HepG2 (cell line): ENCODE measurements around the gene B9D2. TPM values are rescaled to one million over a fixed set of nuclear protein-coding genes. Genes with fewer than 3 reads are reported as not detected.

Experiments used
- CHD2 ChIP-seq: IDR thresholded peaks from 2 replicates; pipeline ENCODE4 v1.6.1; 2011; ENCODE audit warnings: low read depth, low read length, improper control_type of control experiment
- ELF3 ChIP-seq: IDR thresholded peaks from 2 replicates; pipeline ENCODE4 v1.6.1; 2016; ENCODE audit warnings: missing genetic modification reagents, missing compliant biosample characterization
- ETV5 ChIP-seq: IDR thresholded peaks from 2 replicates; pipeline ENCODE4 v1.6.1; 2018; ENCODE audit warnings: missing biosample characterization, missing genetic modification reagents, inconsistent platforms, borderline replicate concordance
- HNRNPL ChIP-seq: fragments of 200-400 bp; formaldehyde crosslinking; IDR thresholded peaks from 2 replicates; pipeline ENCODE4 v1.6.1; 2017; ENCODE audit warnings: mild to moderate bottlenecking, low read depth, low read length
- KAT7 ChIP-seq: IDR thresholded peaks from 2 replicates; pipeline ENCODE4 v1.6.1; 2018; ENCODE audit warnings: borderline replicate concordance, missing compliant biosample characterization
- MXD4 ChIP-seq: IDR thresholded peaks from 2 replicates; pipeline ENCODE4 v1.6.1; 2016; ENCODE audit warnings: mild to moderate bottlenecking, missing biosample characterization, missing genetic modification reagents
- NFRKB ChIP-seq: fragments of 450-650 bp; IDR thresholded peaks from 2 replicates; pipeline ENCODE4 v1.6.1; 2017
- PAX8 ChIP-seq: sonication (generic); formaldehyde crosslinking; IDR thresholded peaks from 2 replicates; pipeline ENCODE4 v1.8.0; 2022; ENCODE audit warnings: mild to moderate bottlenecking, missing genetic modification reagents, borderline replicate concordance
- PHF8 ChIP-seq: sonication (generic); formaldehyde crosslinking; IDR thresholded peaks from 2 replicates; pipeline ENCODE4 v1.5.0; 2020; ENCODE audit warnings: missing genetic modification reagents
- SALL1 ChIP-seq: sonication (generic); formaldehyde crosslinking; IDR thresholded peaks from 2 replicates; pipeline ENCODE4 v1.8.0; 2022; ENCODE audit warnings: mild to moderate bottlenecking, missing genetic modification reagents
- SIN3B ChIP-seq: fragments of 150-350 bp; IDR thresholded peaks from 2 replicates; pipeline ENCODE4 v1.6.1; 2014; ENCODE audit warnings: low read length
- SIX4 ChIP-seq: sonication (generic); formaldehyde crosslinking; IDR thresholded peaks from 2 replicates; pipeline ENCODE4 v1.4.0; 2020; ENCODE audit warnings: missing genetic modification reagents
- SPEN ChIP-seq: sonication (generic); formaldehyde crosslinking; IDR thresholded peaks from 2 replicates; pipeline ENCODE4 v1.5.1; 2020; ENCODE audit warnings: low read depth, mild to moderate bottlenecking, missing genetic modification reagents
- ZNF225 ChIP-seq: sonication (generic); formaldehyde crosslinking; IDR thresholded peaks from 2 replicates; pipeline ENCODE4 v1.4.0; 2020; ENCODE audit warnings: mild to moderate bottlenecking, missing genetic modification reagents
- ZNF350 ChIP-seq: sonication (generic); formaldehyde crosslinking; IDR thresholded peaks from 2 replicates; pipeline ENCODE4 v1.4.0; 2020; ENCODE audit warnings: mild to moderate bottlenecking, low read depth, missing genetic modification reagents, borderline replicate concordance
- ZNF674 ChIP-seq: sonication (generic); formaldehyde crosslinking; IDR thresholded peaks from 2 replicates; pipeline ENCODE4 v1.5.0; 2020; ENCODE audit warnings: low read depth, mild to moderate bottlenecking, missing genetic modification reagents
- ZNF788 ChIP-seq: sonication (generic); formaldehyde crosslinking; IDR thresholded peaks from 2 replicates; pipeline ENCODE4 v1.5.0; 2020; ENCODE audit warnings: mild to moderate bottlenecking, missing genetic modification reagents, borderline replicate concordance
- polyA plus RNA-seq, 8 experiments: library from polyadenylated mRNA; depleted of rRNA in 3 of 8; stranded (reverse) in 7 of 8; unstranded in 1 of 8; fragments of >200 nt; fragmentation: Illumina TruSeq in 4 of 8; extraction: Trizol in 4 of 8; gene quantifications; 2 replicates each; pipeline versions ENCODE4 v1.2.1 to v1.2.3, GENCODE V29; 2011 to 2016; ENCODE audit warnings: low read depth in 4 of 8, missing spikeins in 1 of 8, mixed read lengths in 1 of 8; ENCODE audit not compliant: insufficient read depth in 1 of 8
- total RNA-seq, 5 experiments: library from RNA; depleted of rRNA; stranded (reverse); fragments of >200 nt; fragmentation: Illumina TruSeq; extraction: Trizol; gene quantifications; 2 replicates each; pipeline ENCODE4 v1.2.3, GENCODE V29; 2016; ENCODE audit warnings: low read depth in 1 of 5
- TF ChIP-seq, protein P1 (sequence below): sonication (generic); formaldehyde crosslinking; conservative IDR thresholded peaks from 2 replicates; pipeline ENCODE4 v1.4.0; 2020; ENCODE audit warnings: mild to moderate bottlenecking, missing genetic modification reagents, moderate library complexity
- TF ChIP-seq, protein P2 (sequence below): sonication (generic); formaldehyde crosslinking; IDR thresholded peaks from 2 replicates; pipeline ENCODE4 v1.4.0; 2020; ENCODE audit warnings: missing genetic modification reagents
- TF ChIP-seq, protein P3 (sequence below): sonication (generic); formaldehyde crosslinking; IDR thresholded peaks from 2 replicates; pipeline ENCODE4 v1.4.0; 2020; ENCODE audit warnings: mild to moderate bottlenecking, low read depth, missing genetic modification reagents

Gene B9D2
- total and polyA plus RNA-seq, 2 of the 13 experiments (the other 11 are each of a cell fraction or from before 2014, with no cell fraction given) = 3.1 to 4.4 TPM

DNA sequence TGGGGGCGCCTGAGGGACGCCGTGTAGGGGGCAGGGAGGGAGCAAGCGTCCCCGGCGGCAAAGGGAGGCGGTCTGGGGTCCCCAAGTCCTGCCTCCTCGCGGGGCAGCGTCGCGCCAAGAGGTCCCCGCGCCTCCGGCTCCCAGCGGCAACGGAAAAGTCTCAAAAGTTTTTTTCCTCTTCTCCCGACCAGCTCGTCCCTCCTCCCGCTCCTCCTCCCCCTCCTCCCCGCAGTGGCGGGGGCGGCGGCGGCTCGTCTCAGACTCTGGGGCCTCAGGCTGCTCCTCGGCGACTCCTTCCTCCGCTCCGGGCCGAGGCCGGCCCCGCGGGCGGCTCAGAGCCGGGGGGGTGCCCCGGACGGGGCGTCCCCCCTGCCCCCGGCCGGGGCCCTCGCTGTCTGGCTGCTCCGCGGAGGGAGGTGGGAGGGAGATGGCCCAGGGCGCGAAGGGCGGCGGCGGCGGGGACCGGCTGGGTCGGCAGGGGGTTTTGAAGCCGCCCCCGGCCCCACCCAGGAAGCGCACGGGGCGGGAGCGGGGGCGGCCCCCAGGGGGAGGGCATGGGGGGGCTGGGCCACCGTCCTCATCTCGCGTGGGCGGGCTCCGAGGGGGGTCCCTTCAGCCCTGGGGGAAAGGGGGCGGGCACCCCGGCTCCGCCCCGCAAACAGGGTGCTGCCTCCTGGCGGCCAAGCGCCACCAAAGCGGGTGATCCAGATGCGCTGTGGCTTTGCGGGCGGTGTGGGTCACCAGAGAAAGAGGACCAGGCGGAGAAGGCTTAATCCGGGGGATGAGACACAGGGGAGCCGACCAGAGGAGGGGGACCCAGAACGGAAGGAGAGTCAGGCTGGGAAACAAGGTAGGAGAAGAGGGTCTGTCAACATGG lies 10.2 kb downstream of the B9D2 start, which contains the start of gene TGFB1 (continued):
- TF ChIP-seq, protein P1, sequence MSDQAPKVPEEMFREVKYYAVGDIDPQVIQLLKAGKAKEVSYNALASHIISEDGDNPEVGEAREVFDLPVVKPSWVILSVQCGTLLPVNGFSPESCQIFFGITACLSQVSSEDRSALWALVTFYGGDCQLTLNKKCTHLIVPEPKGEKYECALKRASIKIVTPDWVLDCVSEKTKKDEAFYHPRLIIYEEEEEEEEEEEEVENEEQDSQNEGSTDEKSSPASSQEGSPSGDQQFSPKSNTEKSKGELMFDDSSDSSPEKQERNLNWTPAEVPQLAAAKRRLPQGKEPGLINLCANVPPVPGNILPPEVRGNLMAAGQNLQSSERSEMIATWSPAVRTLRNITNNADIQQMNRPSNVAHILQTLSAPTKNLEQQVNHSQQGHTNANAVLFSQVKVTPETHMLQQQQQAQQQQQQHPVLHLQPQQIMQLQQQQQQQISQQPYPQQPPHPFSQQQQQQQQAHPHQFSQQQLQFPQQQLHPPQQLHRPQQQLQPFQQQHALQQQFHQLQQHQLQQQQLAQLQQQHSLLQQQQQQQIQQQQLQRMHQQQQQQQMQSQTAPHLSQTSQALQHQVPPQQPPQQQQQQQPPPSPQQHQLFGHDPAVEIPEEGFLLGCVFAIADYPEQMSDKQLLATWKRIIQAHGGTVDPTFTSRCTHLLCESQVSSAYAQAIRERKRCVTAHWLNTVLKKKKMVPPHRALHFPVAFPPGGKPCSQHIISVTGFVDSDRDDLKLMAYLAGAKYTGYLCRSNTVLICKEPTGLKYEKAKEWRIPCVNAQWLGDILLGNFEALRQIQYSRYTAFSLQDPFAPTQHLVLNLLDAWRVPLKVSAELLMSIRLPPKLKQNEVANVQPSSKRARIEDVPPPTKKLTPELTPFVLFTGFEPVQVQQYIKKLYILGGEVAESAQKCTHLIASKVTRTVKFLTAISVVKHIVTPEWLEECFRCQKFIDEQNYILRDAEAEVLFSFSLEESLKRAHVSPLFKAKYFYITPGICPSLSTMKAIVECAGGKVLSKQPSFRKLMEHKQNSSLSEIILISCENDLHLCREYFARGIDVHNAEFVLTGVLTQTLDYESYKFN (CRISPR knock-in tag) = peak; percentile 50; the same call in 1 of the 2 replicates
- 0 out of 2 replicates have a peak, but pooled peaks have one; percentile 6 for TF ChIP-seq MXD4 (CRISPR knock-in tag)
- TF ChIP-seq ZNF788 (CRISPR knock-in tag) = peak; percentile 51; the same call in 1 of the 2 replicates
- TF ChIP-seq PHF8 (CRISPR knock-in tag) = peak; percentile 15
- 0 out of 2 replicates have a peak, but pooled peaks have one; percentile 25 for TF ChIP-seq HNRNPL
- TF ChIP-seq ZNF674 (CRISPR knock-in tag) = no peak
- no peak for TF ChIP-seq SIX4 (CRISPR knock-in tag)
- TF ChIP-seq ZNF225 (CRISPR knock-in tag) = no peak
- TF ChIP-seq, protein P2, sequence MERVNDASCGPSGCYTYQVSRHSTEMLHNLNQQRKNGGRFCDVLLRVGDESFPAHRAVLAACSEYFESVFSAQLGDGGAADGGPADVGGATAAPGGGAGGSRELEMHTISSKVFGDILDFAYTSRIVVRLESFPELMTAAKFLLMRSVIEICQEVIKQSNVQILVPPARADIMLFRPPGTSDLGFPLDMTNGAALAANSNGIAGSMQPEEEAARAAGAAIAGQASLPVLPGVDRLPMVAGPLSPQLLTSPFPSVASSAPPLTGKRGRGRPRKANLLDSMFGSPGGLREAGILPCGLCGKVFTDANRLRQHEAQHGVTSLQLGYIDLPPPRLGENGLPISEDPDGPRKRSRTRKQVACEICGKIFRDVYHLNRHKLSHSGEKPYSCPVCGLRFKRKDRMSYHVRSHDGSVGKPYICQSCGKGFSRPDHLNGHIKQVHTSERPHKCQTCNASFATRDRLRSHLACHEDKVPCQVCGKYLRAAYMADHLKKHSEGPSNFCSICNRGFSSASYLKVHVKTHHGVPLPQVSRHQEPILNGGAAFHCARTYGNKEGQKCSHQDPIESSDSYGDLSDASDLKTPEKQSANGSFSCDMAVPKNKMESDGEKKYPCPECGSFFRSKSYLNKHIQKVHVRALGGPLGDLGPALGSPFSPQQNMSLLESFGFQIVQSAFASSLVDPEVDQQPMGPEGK (CRISPR knock-in tag) = peak; percentile 98
- TF ChIP-seq NFRKB = no peak
- TF ChIP-seq SALL1 (CRISPR knock-in tag) = peak; percentile 28; the same call in 1 of the 2 replicates
- TF ChIP-seq SPEN (CRISPR knock-in tag) = peak; percentile 45; the same call in 1 of the 2 replicates
- TF ChIP-seq ETV5 (CRISPR knock-in tag) = peak; percentile 63; the same call in 1 of the 2 replicates
- TF ChIP-seq ELF3 (CRISPR knock-in tag) = peak; percentile 13; the same call in 1 of the 2 replicates
- peak; percentile 62; the same call in 1 of the 2 replicates for TF ChIP-seq ZNF350 (CRISPR knock-in tag)
- no peak for TF ChIP-seq PAX8 (CRISPR knock-in tag)
- TF ChIP-seq, protein P3, sequence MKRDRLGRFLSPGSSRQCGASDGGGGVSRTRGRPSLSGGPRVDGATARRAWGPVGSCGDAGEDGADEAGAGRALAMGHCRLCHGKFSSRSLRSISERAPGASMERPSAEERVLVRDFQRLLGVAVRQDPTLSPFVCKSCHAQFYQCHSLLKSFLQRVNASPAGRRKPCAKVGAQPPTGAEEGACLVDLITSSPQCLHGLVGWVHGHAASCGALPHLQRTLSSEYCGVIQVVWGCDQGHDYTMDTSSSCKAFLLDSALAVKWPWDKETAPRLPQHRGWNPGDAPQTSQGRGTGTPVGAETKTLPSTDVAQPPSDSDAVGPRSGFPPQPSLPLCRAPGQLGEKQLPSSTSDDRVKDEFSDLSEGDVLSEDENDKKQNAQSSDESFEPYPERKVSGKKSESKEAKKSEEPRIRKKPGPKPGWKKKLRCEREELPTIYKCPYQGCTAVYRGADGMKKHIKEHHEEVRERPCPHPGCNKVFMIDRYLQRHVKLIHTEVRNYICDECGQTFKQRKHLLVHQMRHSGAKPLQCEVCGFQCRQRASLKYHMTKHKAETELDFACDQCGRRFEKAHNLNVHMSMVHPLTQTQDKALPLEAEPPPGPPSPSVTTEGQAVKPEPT (CRISPR knock-in tag) = 0 out of 2 replicates have a peak, but pooled peaks have one; percentile 2
- no peak for TF ChIP-seq SIN3B
- peak; percentile 71; the same call in 1 of the 2 replicates for TF ChIP-seq CHD2
- TF ChIP-seq KAT7 (CRISPR knock-in tag) = 0 out of 2 replicates have a peak, but pooled peaks have one; percentile 33
